Glutamatergic neuron (in vitro differentiated cells): Measurements from ENCODE around the gene NRL. TPM values are rescaled to one million over a fixed set of nuclear protein-coding genes. Genes with fewer than 3 reads are reported as not detected.

Source experiments
- DNase-seq: peaks from one replicate; pipeline ENCODE4 v3.0.0; 2022
- H3K27ac Mint-ChIP-seq: one replicate; pipeline ENCODE4 v1.8.0; 2020; ENCODE audit warnings: mild to moderate bottlenecking, mixed read lengths, inconsistent platforms; ENCODE audit not compliant: unreplicated experiment
- H3K27me3 Mint-ChIP-seq: one replicate; pipeline ENCODE4 v1.8.0; 2020; ENCODE audit warnings: mild to moderate bottlenecking, moderate library complexity, mixed read lengths, inconsistent platforms; ENCODE audit not compliant: unreplicated experiment
- H3K36me3 Mint-ChIP-seq: one replicate; pipeline ENCODE4 v1.8.0; 2020; ENCODE audit warnings: mild to moderate bottlenecking, mixed read lengths, inconsistent platforms; ENCODE audit not compliant: unreplicated experiment
- H3K4me1 Mint-ChIP-seq: one replicate; pipeline ENCODE4 v1.8.0; 2020; ENCODE audit warnings: mild to moderate bottlenecking, low read depth, mixed read lengths, inconsistent platforms; ENCODE audit not compliant: unreplicated experiment
- H3K4me3 Mint-ChIP-seq: one replicate; pipeline ENCODE4 v1.8.0; 2020; ENCODE audit warnings: mild to moderate bottlenecking, mixed read lengths, inconsistent platforms; ENCODE audit not compliant: unreplicated experiment
- H3K9me3 Mint-ChIP-seq: one replicate; pipeline ENCODE4 v1.8.0; 2020; ENCODE audit warnings: mild to moderate bottlenecking, moderate library complexity, mixed read lengths, inconsistent platforms; ENCODE audit not compliant: unreplicated experiment
- total RNA-seq: library from RNA; stranded (reverse); fragmentation: NEBNext Ultra II Directional; extraction: Animal tissue kit (Norgen Biotek cat#: 25700); gene quantifications from one replicate; pipeline ENCODE4 v1.2.1, GENCODE V29; 2021; ENCODE audit not compliant: unreplicated experiment
- TF ChIP-seq, protein P1 (sequence below): fragments of 200-600 bp; sonication (generic); IDR thresholded peaks from one replicate; pipeline ENCODE4 v1.5.0; 2021; ENCODE audit not compliant: partially characterized antibody, unreplicated experiment

The NRL gene
- total RNA-seq, 1 donor from 2014 or later, result 3.7 TPM

GRCh38 chr14:24058260-24058950 lies 56.3 kb downstream of the NRL start:
- TF ChIP-seq, protein P1, sequence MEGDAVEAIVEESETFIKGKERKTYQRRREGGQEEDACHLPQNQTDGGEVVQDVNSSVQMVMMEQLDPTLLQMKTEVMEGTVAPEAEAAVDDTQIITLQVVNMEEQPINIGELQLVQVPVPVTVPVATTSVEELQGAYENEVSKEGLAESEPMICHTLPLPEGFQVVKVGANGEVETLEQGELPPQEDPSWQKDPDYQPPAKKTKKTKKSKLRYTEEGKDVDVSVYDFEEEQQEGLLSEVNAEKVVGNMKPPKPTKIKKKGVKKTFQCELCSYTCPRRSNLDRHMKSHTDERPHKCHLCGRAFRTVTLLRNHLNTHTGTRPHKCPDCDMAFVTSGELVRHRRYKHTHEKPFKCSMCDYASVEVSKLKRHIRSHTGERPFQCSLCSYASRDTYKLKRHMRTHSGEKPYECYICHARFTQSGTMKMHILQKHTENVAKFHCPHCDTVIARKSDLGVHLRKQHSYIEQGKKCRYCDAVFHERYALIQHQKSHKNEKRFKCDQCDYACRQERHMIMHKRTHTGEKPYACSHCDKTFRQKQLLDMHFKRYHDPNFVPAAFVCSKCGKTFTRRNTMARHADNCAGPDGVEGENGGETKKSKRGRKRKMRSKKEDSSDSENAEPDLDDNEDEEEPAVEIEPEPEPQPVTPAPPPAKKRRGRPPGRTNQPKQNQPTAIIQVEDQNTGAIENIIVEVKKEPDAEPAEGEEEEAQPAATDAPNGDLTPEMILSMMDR, result peak; percentile 86
- peak overlapping the region; percentile 79 for H3K27ac Mint-ChIP-seq
- peaks cover 21% of the 10 kb centered on the region for H3K27me3 Mint-ChIP-seq
- peaks cover 10% of the 10 kb centered on the region for H3K9me3 Mint-ChIP-seq
- DNase-seq, result peak; percentile 89
- H3K4me3 Mint-ChIP-seq, result peak overlapping the region; percentile 42
- H3K36me3 Mint-ChIP-seq, result no peaks in the 10 kb centered on the region
- peaks cover 19% of the 10 kb centered on the region for H3K4me1 Mint-ChIP-seq

DNA sequence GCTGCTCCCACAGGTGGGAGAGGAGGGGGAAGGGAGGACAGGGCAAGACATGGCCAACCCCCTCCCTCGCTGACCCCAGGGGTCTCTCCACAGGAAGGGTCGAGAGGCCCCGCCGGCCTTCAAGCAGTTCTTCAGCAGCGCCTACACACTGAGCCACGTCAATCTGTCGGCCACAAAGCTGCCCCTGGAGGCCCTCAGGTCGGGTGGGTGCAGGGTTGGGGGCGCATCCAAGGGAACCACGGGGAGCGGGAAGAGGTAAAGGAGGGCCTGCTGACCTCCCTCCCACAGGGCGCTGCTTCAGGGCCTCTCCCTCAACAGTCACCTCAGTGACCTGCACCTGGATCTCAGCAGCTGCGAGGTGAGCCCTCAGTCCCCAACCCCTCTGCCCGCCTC lies 56.9 kb downstream of the NRL start:
- TF ChIP-seq, protein P1, result no peak
- H3K9me3 Mint-ChIP-seq, result peaks cover 15% of the 10 kb centered on the region
- peaks cover 21% of the 10 kb centered on the region for H3K4me1 Mint-ChIP-seq
- no peaks in the 10 kb centered on the region for H3K36me3 Mint-ChIP-seq
- H3K4me3 Mint-ChIP-seq, result no peak overlapping the region
- H3K27me3 Mint-ChIP-seq, result peaks cover 21% of the 10 kb centered on the region
- no peak for DNase-seq
- peak overlapping the region; percentile 79 for H3K27ac Mint-ChIP-seq

DNA sequence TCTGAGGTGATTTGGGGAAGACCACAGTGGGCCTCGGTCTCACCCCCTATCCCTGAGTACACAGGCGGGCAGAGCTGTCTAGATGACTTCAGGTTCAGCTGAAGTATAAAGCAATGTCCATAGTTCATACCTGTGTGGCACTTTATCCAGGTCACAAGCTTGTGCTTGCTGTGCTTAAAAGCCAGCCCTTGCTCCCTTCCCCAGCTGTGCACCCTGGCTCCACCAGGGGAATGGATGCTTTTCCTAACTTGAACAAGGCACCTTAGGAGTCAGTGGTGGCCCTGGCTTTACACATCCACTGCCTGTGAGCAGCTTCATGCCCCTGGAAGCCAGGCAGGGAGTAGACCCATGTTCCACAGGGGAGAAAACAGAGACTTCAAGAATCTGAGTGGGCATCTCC lies 57.5 kb downstream of the NRL start:
- Mint-ChIP-seq H3K4me3 (no peak overlapping the region), H3K27ac (no peak overlapping the region), H3K4me1 (peaks cover 24% of the 10 kb centered on the region), H3K9me3 (peaks cover 17% of the 10 kb centered on the region), H3K36me3 (no peaks in the 10 kb centered on the region), H3K27me3 (peaks cover 22% of the 10 kb centered on the region)
- DNase-seq, result no peak
- TF ChIP-seq, protein P1, result no peak

DNA sequence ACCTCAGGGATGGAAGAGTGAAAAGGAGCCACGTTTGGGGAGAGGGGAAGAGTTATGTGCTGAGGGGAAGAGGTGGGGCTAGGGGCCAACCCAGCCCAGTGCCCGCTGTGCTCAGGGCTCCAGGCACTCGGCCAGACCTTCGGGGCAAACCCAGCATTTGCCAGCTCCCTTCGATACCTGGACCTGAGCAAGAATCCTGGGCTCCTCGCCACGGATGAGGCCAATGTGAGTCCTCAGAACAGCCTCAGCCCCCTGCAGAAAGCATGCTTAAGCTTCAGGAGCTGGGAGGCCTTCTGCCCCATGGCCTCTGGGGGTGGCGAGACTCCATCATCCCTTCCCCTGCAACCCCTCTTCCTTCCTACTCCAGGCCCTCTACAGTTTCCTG lies 58.0 kb downstream of the NRL start:
- TF ChIP-seq, protein P1, result no peak
- peaks cover 22% of the 10 kb centered on the region for H3K4me1 Mint-ChIP-seq
- H3K36me3 Mint-ChIP-seq, result no peaks in the 10 kb centered on the region
- H3K4me3 Mint-ChIP-seq, result no peak overlapping the region
- H3K27ac Mint-ChIP-seq, result no peak overlapping the region
- H3K27me3 Mint-ChIP-seq, result peaks cover 22% of the 10 kb centered on the region
- H3K9me3 Mint-ChIP-seq, result peaks cover 17% of the 10 kb centered on the region
- DNase-seq, result no peak

GRCh38 chr14:24055971-24056799 lies 58.6 kb downstream of the NRL start:
- Mint-ChIP-seq H3K4me1 (peaks cover 21% of the 10 kb centered on the region), H3K9me3 (peaks cover 19% of the 10 kb centered on the region), H3K27me3 (peaks cover 19% of the 10 kb centered on the region), H3K27ac (peak overlapping the region; percentile 55), H3K36me3 (no peaks in the 10 kb centered on the region), H3K4me3 (no peak overlapping the region)
- no peak for DNase-seq
- TF ChIP-seq, protein P1, result no peak
